ENCODE data around the gene LCN10. TPM values are rescaled to one million over a fixed set of nuclear protein-coding genes. Genes with fewer than 3 reads are reported as not detected.

The LCN10 gene
- total and polyA plus RNA-seq, 2 of the 13 experiments (the other 11 are each of a cell fraction or from before 2014, with no cell fraction given): 0.53 to 0.61 TPM

- TF ChIP-seq HMGXB3 (CRISPR knock-in tag; IDR thresholded peaks at IDR 0.05; ENCODE audit: borderline replicate concordance): no peak
- TF ChIP-seq ZKSCAN1 (IDR thresholded peaks at IDR 0.05; ENCODE audit: low read length): no peak
- TF ChIP-seq ZFP1 (CRISPR knock-in tag; IDR thresholded peaks at IDR 0.05): no peak
- TF ChIP-seq MED1 (CRISPR knock-in tag; IDR thresholded peaks at IDR 0.05): peak; percentile 83
- no peak for TF ChIP-seq ZNF724P (CRISPR knock-in tag; IDR thresholded peaks at IDR 0.05; ENCODE audit: borderline replicate concordance)
- TF ChIP-seq ZNF383 (CRISPR knock-in tag; IDR thresholded peaks at IDR 0.05; ENCODE audit: borderline replicate concordance): no peak
- no peak for TF ChIP-seq HMGA1 (CRISPR knock-in tag; conservative IDR thresholded peaks at IDR 0.05)
- TF ChIP-seq ZNF160 (CRISPR knock-in tag; IDR thresholded peaks at IDR 0.05): no peak
- no peak for TF ChIP-seq FLYWCH1 (CRISPR knock-in tag; IDR thresholded peaks at IDR 0.05)
- no peak for TF ChIP-seq ZNF232 (CRISPR knock-in tag; IDR thresholded peaks at IDR 0.05; ENCODE audit: borderline replicate concordance)
- TF ChIP-seq PHB2 (IDR thresholded peaks at IDR 0.05; ENCODE audit: partially characterized antibody): no peak
- TF ChIP-seq ETV6 (CRISPR knock-in tag; conservative IDR thresholded peaks at IDR 0.05): no peak
- no peak for TF ChIP-seq ATF3 (CRISPR knock-in tag; IDR thresholded peaks at IDR 0.05)
- TF ChIP-seq CHD4 (IDR thresholded peaks at IDR 0.05; ENCODE audit: borderline replicate concordance, low read length): no peak
- TF ChIP-seq ELF4 (CRISPR knock-in tag; IDR thresholded peaks at IDR 0.05; ENCODE audit: borderline replicate concordance): no peak
- TF ChIP-seq ZNF350 (CRISPR knock-in tag; IDR thresholded peaks at IDR 0.05; ENCODE audit: borderline replicate concordance, low read depth): no peak
- TF ChIP-seq PRMT3 (CRISPR knock-in tag; IDR thresholded peaks at IDR 0.05; ENCODE audit: borderline replicate concordance, low read depth): no peak
- no peak for TF ChIP-seq ZNF335 (CRISPR knock-in tag; IDR thresholded peaks at IDR 0.05)
- no peak for TF ChIP-seq ZSCAN5A (CRISPR knock-in tag; IDR thresholded peaks at IDR 0.05; ENCODE audit: borderline replicate concordance)
- no peak for TF ChIP-seq ZNF841 (CRISPR knock-in tag; IDR thresholded peaks at IDR 0.05; ENCODE audit: borderline replicate concordance)
- TF ChIP-seq ZNF761 (CRISPR knock-in tag; conservative IDR thresholded peaks at IDR 0.05): no peak
- no peak for TF ChIP-seq JARID2 (CRISPR knock-in tag; IDR thresholded peaks at IDR 0.05; ENCODE audit: insufficient replicate concordance)
- no peak for TF ChIP-seq ZNF446 (CRISPR knock-in tag; IDR thresholded peaks at IDR 0.05)
- no peak for TF ChIP-seq ZNF839 (CRISPR knock-in tag; IDR thresholded peaks at IDR 0.05; ENCODE audit: borderline replicate concordance)
- TF ChIP-seq RFX3 (CRISPR knock-in tag; IDR thresholded peaks at IDR 0.05): no peak
Observed at GRCh38 chr9:136787690-136788400, 45.1 kb upstream of the LCN10 start (continued).
